B cell (primary cell): ENCODE data around the gene HLA-DQA1. TPM values are rescaled to one million over a fixed set of nuclear protein-coding genes. Genes with fewer than 3 reads are reported as not detected.

Source experiments
- ATAC-seq: fragments of 200-7000 bp; cut with Tn5 transposase; one replicate; pipeline ENCODE4 v1.10.0; 2021; ENCODE audit warnings: low read depth, mild to moderate bottlenecking, moderate number of reproducible peaks, moderate library complexity
- CTCF ChIA-PET: fragments of 350-600 bp; sonication (Branson Sonifier 250); formaldehyde crosslinking; loops from one replicate; lab custom pipeline; 2021; ENCODE audit warnings: antibody characterized with exemption, inconsistent platforms; lab: Charles Lee
- POLR2A ChIA-PET: fragments of 350-600 bp; sonication (Branson Sonifier 250); formaldehyde crosslinking; loops from one replicate; lab custom pipeline; 2021; ENCODE audit warnings: antibody characterized with exemption; lab: Charles Lee
- DNase-seq: peaks from one replicate; pipeline ENCODE4 v3.0.0; 2013
- H2AFZ ChIP-seq: 2 replicates; pipeline ENCODE4 v1.6.1; 2012; ENCODE audit warnings: mild to moderate bottlenecking, low read depth, low read length; ENCODE audit not compliant: insufficient read depth, poor library complexity, severe bottlenecking
- H3K27ac ChIP-seq, 2 donors: 1 replicate in 1 of 2; 2 replicates in 1 of 2; pipeline ENCODE4 v1.5.1; 2012 to 2013; ENCODE audit warnings: low read length in 2 of 2, mild to moderate bottlenecking in 2 of 2, moderate library complexity in 1 of 2
- H3K27me3 ChIP-seq, 4 experiments: fragments of 200-600 bp in 1 of 4; sonication (generic) in 1 of 4; replicated peaks in 1 of 4; 1 replicate in 2 of 4; 2 replicates in 2 of 4; pipeline versions ENCODE4 v1.6.1 to v1.7.0; 2013 to 2016; ENCODE audit warnings: low read length in 3 of 4, mild to moderate bottlenecking in 2 of 4, mixed read lengths in 1 of 4, moderate library complexity in 1 of 4; ENCODE audit not compliant: insufficient read depth in 4 of 4, control insufficient read depth in 3 of 4; ENCODE audit errors: control extremely low read depth in 1 of 4
- H3K36me3 ChIP-seq, 2 experiments: replicated peaks in 1 of 2; 1 replicate in 1 of 2; 2 replicates in 1 of 2; pipeline versions ENCODE4 v1.6.1 to v1.7.1; 2013; ENCODE audit warnings: low read length in 1 of 2; ENCODE audit not compliant: insufficient read depth in 2 of 2, control insufficient read depth in 1 of 2; ENCODE audit errors: control extremely low read depth in 1 of 2, extremely low read depth in 1 of 2
- H3K4me1 ChIP-seq, 2 donors: fragments of 200-600 bp in 1 of 2; sonication (generic) in 1 of 2; 1 replicate in 1 of 2; 2 replicates in 1 of 2; pipeline versions ENCODE4 v1.5.1 to v1.6.1; 2013 to 2017; ENCODE audit warnings: low read length in 2 of 2; ENCODE audit not compliant: control insufficient read depth in 2 of 2, insufficient read depth in 2 of 2
- H3K4me2 ChIP-seq: replicated peaks from 2 replicates; pipeline ENCODE3; 2012; ENCODE audit warnings: mild to moderate bottlenecking, low read depth, low read length; ENCODE audit not compliant: poor library complexity, severe bottlenecking
- H3K4me3 ChIP-seq, 5 experiments: fragments of 200-600 bp in 1 of 5; sonication (generic) in 1 of 5; 1 replicate in 3 of 5; 2 replicates in 2 of 5; pipeline versions ENCODE4 v1.5.1 to v1.7.0; 2011 to 2016; ENCODE audit warnings: low read length in 4 of 5, mild to moderate bottlenecking in 4 of 5, low read depth in 2 of 5, control low read depth in 1 of 5, moderate library complexity in 1 of 5; ENCODE audit not compliant: insufficient read depth in 1 of 5; ENCODE audit errors: control extremely low read depth in 1 of 5, extremely low read depth in 1 of 5
- H3K79me2 ChIP-seq: fragments of 200-600 bp; sonication (generic); one replicate; pipeline ENCODE4 v1.6.0; 2016; ENCODE audit warnings: low read length; ENCODE audit not compliant: control insufficient read depth, insufficient read depth
- H3K9ac ChIP-seq: fragments of 200-600 bp; sonication (generic); 2 replicates; pipeline ENCODE4 v1.6.1; 2017; ENCODE audit warnings: mild to moderate bottlenecking, low read length, moderate library complexity
- H3K9me3 ChIP-seq, 3 donors: one replicate each; pipeline versions ENCODE4 v1.6.1 to v1.7.1; 2013; ENCODE audit warnings: low read length in 2 of 3; ENCODE audit not compliant: control insufficient read depth in 2 of 3, insufficient read depth in 1 of 3; ENCODE audit errors: control extremely low read depth in 1 of 3
- H4K20me1 ChIP-seq: 2 replicates; pipeline ENCODE4 v1.6.0; 2012; ENCODE audit warnings: mild to moderate bottlenecking, low read length; ENCODE audit not compliant: insufficient read depth, control insufficient read depth, poor library complexity, severe bottlenecking
- H3K27ac Mint-ChIP-seq: one replicate; pipeline ENCODE4 v1.8.0; 2021; ENCODE audit warnings: mixed read lengths
- H3K27me3 Mint-ChIP-seq: one replicate; pipeline ENCODE4 v1.8.0; 2021; ENCODE audit warnings: mixed read lengths
- H3K4me1 Mint-ChIP-seq: one replicate; pipeline ENCODE4 v1.8.0; 2021; ENCODE audit warnings: mixed read lengths
- H3K4me3 Mint-ChIP-seq: one replicate; pipeline ENCODE4 v1.8.0; 2021; ENCODE audit warnings: mixed read lengths
- H3K9me3 Mint-ChIP-seq: one replicate; pipeline ENCODE4 v1.8.0; 2022; ENCODE audit warnings: mixed read lengths; ENCODE audit not compliant: insufficient read depth
- EZH2 ChIP-seq: IDR thresholded peaks from 2 replicates; pipeline ENCODE4 v1.6.1; 2012; ENCODE audit warnings: borderline replicate concordance, low read depth, mild to moderate bottlenecking, moderate library complexity, low read length; ENCODE audit not compliant: insufficient read depth, poor library complexity, severe bottlenecking
- WGBS: methylation state at CpG from one replicate; pipeline ENCODE4 v1.1.5; 2013; ENCODE audit warnings: missing lambda C conversion rate; ENCODE audit not compliant: insufficient coverage; 5-methylcytosine and 5-hydroxymethylcytosine counted together
- intact Hi-C: fragments of 100-400 bp; cut with micrococcal nuclease; formaldehyde crosslinking; loops from one replicate; pipeline ENCODE4 v1.10.0; 2022
- polyA plus RNA-seq: library from polyadenylated mRNA; depleted of rRNA; stranded (reverse); fragments of >200 nt; gene quantifications from 2 replicates; pipeline ENCODE4 v1.2.3, GENCODE V29; 2012
- total RNA-seq, 2 donors: library from RNA; stranded (reverse); fragments of 120-200 nt in 1 of 2; gene quantifications; 1 replicate in 1 of 2; 2 replicates in 1 of 2; pipeline versions ENCODE4 v1.2.3 to v1.2.4, GENCODE V29; 2013 to 2022
- TF ChIP-seq, protein P1 (sequence below): fragments of 200-600 bp; IDR thresholded peaks from one replicate; pipeline ENCODE4 v1.8.0; 2022; ENCODE audit warnings: antibody characterized with exemption, mild to moderate bottlenecking

The HLA-DQA1 gene
- total and polyA plus RNA-seq, 2 donors (not counting 1 experiment from before 2014, with no cell fraction given): 486 to 489 TPM

DNA sequence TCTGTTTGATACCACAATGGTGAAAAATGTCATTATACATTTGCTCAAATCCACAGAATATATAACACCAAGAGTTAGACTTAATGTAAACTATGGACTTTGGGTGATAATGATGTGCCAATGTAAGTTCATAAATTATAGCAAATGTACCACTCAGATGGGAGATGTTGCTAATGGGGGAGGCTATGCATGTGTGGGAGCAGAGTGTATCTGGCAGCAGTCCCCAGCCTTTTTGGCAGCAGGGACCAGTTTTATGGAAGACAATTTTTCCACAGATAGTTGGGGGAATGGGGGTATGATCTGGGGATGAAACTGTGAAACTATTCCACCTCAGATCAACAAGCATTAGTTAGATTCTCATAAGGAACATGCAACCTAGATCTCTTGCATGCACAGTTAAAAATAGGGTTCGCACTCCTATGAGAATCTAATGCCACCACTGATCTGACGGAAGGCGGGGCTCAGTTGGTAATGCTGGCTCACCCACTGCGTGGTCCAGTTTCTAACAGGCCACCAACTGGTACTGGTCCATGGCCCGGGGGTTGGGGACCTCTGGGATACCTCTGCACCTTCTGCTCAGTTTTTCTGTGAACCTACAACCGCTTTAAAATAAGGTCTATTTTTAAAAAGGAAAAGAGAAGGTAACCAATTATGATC is 8.0 kb downstream of the HLA-DQA1 start:
- CTCF ChIA-PET: no interaction called here
- no peak for ATAC-seq
- DNase-seq: peak; percentile 13
- Mint-ChIP-seq H3K27me3 (no peaks in the 10 kb centered on the region), H3K4me3 (peak overlapping the region; percentile 16), H3K9me3 (peaks cover 2% of the 10 kb centered on the region), H3K27ac (peak overlapping the region; percentile 74), H3K4me1 (peaks cover 50% of the 10 kb centered on the region)
- H3K4me2 ChIP-seq: no peak overlapping the region
- peaks cover 0 to 2% of the 10 kb centered on the region in 2 experiments for H3K36me3 ChIP-seq
- H3K4me3 ChIP-seq: no peak overlapping the region
- intact Hi-C loops: no loop called here
- 78% methylated on average over 3 of the region's 6 CpGs for WGBS
- no peaks in the 10 kb centered on the region for H3K9me3 ChIP-seq
- TF ChIP-seq, protein P1, sequence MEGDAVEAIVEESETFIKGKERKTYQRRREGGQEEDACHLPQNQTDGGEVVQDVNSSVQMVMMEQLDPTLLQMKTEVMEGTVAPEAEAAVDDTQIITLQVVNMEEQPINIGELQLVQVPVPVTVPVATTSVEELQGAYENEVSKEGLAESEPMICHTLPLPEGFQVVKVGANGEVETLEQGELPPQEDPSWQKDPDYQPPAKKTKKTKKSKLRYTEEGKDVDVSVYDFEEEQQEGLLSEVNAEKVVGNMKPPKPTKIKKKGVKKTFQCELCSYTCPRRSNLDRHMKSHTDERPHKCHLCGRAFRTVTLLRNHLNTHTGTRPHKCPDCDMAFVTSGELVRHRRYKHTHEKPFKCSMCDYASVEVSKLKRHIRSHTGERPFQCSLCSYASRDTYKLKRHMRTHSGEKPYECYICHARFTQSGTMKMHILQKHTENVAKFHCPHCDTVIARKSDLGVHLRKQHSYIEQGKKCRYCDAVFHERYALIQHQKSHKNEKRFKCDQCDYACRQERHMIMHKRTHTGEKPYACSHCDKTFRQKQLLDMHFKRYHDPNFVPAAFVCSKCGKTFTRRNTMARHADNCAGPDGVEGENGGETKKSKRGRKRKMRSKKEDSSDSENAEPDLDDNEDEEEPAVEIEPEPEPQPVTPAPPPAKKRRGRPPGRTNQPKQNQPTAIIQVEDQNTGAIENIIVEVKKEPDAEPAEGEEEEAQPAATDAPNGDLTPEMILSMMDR: no peak
- no peak for TF ChIP-seq EZH2
- no peaks in the 10 kb centered on the region for H4K20me1 ChIP-seq
- no peak overlapping the region for H3K9ac ChIP-seq
- no peak overlapping the region for H2AFZ ChIP-seq
- no peaks in the 10 kb centered on the region for H3K27me3 ChIP-seq
- H3K4me1 ChIP-seq: peaks cover 5 to 14% of the 10 kb centered on the region in 2 donors
- POLR2A ChIA-PET: interaction anchor here (2.7 kb wide), 1 partner anchor 15 kb away, joined by 10 read pairs; no protein-coding TSS in a partner anchor
- H3K27ac ChIP-seq: no peak overlapping the region
- peaks cover 14% of the 10 kb centered on the region for H3K79me2 ChIP-seq

DNA sequence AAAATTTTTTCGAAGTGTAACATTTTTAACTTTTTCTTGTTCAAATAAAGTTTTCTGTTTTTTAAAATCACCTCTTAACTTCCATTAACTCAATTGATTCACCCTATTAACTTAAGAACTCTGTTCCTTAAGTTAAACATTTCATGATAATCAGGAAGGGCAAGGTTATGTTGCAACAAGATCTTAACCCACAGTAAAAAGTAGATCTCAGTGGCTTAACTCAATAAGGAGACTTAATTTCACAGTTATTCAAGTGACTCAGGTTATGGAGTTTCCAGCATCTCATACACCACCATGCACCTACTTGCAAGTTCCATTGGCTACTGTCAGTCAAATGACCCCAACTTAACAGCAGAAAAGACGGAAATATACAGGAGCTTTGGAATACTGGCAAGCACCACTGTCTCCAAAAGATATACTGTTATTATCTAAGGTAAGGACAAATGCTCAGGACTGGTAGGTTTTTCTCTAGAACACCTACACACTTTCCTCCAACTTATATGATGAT is 18.1 kb downstream of the HLA-DQA1 start:
- intact Hi-C loops: no loop called here
- H3K4me1 Mint-ChIP-seq: peaks cover 45% of the 10 kb centered on the region
- peak overlapping the region; percentile 83 for H3K27ac Mint-ChIP-seq

More for the DNA sequence above, 18.1 kb downstream of the HLA-DQA1 start:
- DNase-seq (peak; percentile 34), ATAC-seq (no peak)
- Histone ChIP-seq H3K27ac (no peak overlapping the region), H4K20me1 (peaks cover 7% of the 10 kb centered on the region), H3K4me2 (peak overlapping the region; percentile 12), H2AFZ (no peak overlapping the region), H3K36me3 (peaks cover 0 to 14% of the 10 kb centered on the region in 2 experiments), H3K9me3 (no peaks in the 10 kb centered on the region), H3K79me2 (peaks cover 5% of the 10 kb centered on the region), H3K9ac (no peak overlapping the region), H3K27me3 (no peaks in the 10 kb centered on the region), H3K4me3 (no peak overlapping the region), H3K4me1 (peaks cover 19 to 23% of the 10 kb centered on the region in 2 donors)
- Mint-ChIP-seq H3K27me3 (no peaks in the 10 kb centered on the region), H3K4me3 (peak overlapping the region; percentile 32), H3K9me3 (no peaks in the 10 kb centered on the region)
- no CpG with 5 or more reads among the region's 2 CpGs for WGBS
- CTCF ChIA-PET: no interaction called here
- POLR2A ChIA-PET: no interaction called here
- no peak for TF ChIP-seq EZH2
- TF ChIP-seq, protein P1: no peak
